Measurements from ENCODE around the gene SERPINE1.

DNA sequence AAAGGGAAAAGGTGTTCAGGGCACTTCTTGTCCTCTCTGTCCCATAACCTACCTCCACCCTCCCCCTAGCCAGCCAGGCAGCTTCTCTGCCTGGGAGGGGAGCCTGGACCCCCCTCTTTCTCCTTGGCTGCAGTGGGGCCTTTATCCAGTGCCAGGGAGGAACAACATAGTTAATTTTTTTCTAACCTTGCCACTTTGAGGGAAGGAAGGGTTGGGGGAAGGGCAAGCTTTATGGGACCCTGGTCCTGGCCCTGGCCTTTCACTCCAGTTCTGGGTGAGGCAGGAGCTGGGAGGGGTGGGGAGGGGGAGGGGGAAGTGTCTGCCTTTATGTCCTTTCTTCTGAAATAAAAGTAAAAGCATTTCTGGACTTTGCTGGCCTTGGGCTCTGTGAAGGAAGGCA, 34.0 kb downstream of the SERPINE1 start:
- TF ChIP-seq, protein P1, sequence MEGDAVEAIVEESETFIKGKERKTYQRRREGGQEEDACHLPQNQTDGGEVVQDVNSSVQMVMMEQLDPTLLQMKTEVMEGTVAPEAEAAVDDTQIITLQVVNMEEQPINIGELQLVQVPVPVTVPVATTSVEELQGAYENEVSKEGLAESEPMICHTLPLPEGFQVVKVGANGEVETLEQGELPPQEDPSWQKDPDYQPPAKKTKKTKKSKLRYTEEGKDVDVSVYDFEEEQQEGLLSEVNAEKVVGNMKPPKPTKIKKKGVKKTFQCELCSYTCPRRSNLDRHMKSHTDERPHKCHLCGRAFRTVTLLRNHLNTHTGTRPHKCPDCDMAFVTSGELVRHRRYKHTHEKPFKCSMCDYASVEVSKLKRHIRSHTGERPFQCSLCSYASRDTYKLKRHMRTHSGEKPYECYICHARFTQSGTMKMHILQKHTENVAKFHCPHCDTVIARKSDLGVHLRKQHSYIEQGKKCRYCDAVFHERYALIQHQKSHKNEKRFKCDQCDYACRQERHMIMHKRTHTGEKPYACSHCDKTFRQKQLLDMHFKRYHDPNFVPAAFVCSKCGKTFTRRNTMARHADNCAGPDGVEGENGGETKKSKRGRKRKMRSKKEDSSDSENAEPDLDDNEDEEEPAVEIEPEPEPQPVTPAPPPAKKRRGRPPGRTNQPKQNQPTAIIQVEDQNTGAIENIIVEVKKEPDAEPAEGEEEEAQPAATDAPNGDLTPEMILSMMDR (IDR thresholded peaks at IDR 0.05; ENCODE audit: borderline replicate concordance, extremely low read depth, low read length, poor library complexity, severe bottlenecking): no peak
- no peak for TF ChIP-seq EZH2 (IDR thresholded peaks at IDR 0.05; ENCODE audit: borderline replicate concordance, low read depth, low read length, severe bottlenecking)
